Measurements from ENCODE around the gene LYSMD3.

LYSMD3 gene

GRCh38 chr5:90549223-90549622 lies 19.8 kb upstream of the LYSMD3 start:
- TF ChIP-seq, protein P1, sequence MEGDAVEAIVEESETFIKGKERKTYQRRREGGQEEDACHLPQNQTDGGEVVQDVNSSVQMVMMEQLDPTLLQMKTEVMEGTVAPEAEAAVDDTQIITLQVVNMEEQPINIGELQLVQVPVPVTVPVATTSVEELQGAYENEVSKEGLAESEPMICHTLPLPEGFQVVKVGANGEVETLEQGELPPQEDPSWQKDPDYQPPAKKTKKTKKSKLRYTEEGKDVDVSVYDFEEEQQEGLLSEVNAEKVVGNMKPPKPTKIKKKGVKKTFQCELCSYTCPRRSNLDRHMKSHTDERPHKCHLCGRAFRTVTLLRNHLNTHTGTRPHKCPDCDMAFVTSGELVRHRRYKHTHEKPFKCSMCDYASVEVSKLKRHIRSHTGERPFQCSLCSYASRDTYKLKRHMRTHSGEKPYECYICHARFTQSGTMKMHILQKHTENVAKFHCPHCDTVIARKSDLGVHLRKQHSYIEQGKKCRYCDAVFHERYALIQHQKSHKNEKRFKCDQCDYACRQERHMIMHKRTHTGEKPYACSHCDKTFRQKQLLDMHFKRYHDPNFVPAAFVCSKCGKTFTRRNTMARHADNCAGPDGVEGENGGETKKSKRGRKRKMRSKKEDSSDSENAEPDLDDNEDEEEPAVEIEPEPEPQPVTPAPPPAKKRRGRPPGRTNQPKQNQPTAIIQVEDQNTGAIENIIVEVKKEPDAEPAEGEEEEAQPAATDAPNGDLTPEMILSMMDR (IDR thresholded peaks at IDR 0.05; ENCODE audit: low read depth, low read length) = no peak
- DNase-seq (ENCODE audit: low read depth in 2 of 2) = no peak

GRCh38 chr5:90548069-90548593 lies 18.7 kb upstream of the LYSMD3 start:
- no peak for DNase-seq (ENCODE audit: low read depth in 2 of 2)
- TF ChIP-seq, protein P1 (IDR thresholded peaks at IDR 0.05; ENCODE audit: low read depth, low read length) = no peak
- H3K4me3 ChIP-seq (replicated peaks in 1 of 2; ENCODE audit: low read depth in 2 of 2, low read length in 2 of 2) = no peak overlapping the region

More at GRCh38 chr5:90549223-90549622, 19.8 kb upstream of the LYSMD3 start:
- H3K4me3 ChIP-seq (replicated peaks in 1 of 2; ENCODE audit: low read depth in 2 of 2, low read length in 2 of 2) = no peak overlapping the region

GRCh38 chr5:90547072-90547536 lies 17.7 kb upstream of the LYSMD3 start:
- TF ChIP-seq, protein P1 (IDR thresholded peaks at IDR 0.05; ENCODE audit: low read depth, low read length) = no peak
- no peak for DNase-seq (ENCODE audit: low read depth in 2 of 2)
- no peak overlapping the region for H3K4me3 ChIP-seq (replicated peaks in 1 of 2; ENCODE audit: low read depth in 2 of 2, low read length in 2 of 2)

DNA sequence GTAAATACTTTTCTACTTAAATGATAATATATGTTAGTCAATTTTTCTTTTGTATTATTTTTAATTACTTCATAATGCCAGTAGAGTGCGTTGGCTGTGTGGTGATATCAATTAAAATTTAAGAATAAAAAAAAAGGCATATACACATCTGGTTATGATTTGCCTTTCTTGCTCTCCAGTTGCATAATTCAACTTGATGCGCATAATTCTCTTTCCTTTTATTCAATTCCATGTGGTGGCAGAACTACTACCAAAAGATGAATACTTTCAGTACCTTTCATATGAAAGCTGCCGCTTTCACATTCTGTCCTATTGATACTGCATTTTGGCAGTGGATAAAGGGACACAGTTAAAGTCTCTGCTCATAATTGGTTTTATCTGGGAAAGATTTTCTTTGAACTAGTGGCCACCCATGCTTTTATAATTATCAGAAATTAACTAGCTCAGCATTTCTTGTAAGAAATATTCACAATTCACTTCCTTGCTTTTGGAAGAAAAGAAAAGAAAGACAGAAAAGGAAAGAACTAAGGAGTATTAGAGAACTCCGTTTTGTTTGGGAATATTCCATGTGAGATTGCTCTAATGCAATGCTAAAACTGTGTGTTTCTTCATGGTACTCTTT lies 16.9 kb upstream of the LYSMD3 start:
- TF ChIP-seq, protein P1 (IDR thresholded peaks at IDR 0.05; ENCODE audit: low read depth, low read length) = no peak
- no peak for DNase-seq (ENCODE audit: low read depth in 2 of 2)

GRCh38 chr5:90545511-90545910 lies 16.1 kb upstream of the LYSMD3 start:
- TF ChIP-seq, protein P1 (IDR thresholded peaks at IDR 0.05; ENCODE audit: low read depth, low read length) = no peak
- DNase-seq (ENCODE audit: low read depth in 2 of 2) = no peak
- no peak overlapping the region for H3K4me3 ChIP-seq (replicated peaks in 1 of 2; ENCODE audit: low read depth in 2 of 2, low read length in 2 of 2)

More for the DNA sequence above, 16.9 kb upstream of the LYSMD3 start:
- no peak overlapping the region for H3K4me3 ChIP-seq (replicated peaks in 1 of 2; ENCODE audit: low read depth in 2 of 2, low read length in 2 of 2)

DNA sequence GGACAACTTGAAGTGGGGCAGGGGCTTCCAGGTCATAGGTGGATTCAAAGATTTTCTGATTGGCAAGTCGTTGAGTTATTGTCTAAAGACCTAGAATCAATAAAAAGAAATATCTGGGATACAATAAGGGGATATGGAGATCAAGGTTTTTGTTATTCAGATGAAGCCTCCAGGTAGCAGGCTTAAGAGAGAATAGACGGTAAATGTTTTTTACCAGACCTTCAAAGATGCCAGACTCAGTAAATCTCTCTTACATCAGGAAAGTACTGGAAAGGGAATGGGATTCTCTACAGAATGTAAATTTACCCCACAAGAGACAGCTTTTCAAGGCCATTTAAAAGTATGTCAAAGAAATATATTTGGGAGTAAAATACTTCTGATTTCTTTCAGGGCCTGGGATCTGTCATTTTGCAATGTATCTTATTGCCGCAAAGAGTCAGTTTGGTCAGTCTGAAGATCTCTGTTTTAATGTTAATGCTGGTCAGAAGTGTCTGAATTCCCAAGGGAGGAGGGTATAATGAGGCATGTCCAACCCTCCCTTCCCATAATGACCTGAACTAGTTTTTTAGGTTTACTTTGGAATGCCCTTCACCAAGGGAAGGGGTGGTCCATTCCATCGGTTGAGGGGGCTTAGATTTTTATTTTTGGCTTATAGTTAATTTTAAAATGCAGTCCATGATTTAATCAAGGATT lies 13.6 kb upstream of the LYSMD3 start:
- no peak overlapping the region for H3K4me3 ChIP-seq (replicated peaks in 1 of 2; ENCODE audit: low read depth in 2 of 2, low read length in 2 of 2)

More for the DNA sequence above, 13.6 kb upstream of the LYSMD3 start:
- TF ChIP-seq, protein P1 (IDR thresholded peaks at IDR 0.05; ENCODE audit: low read depth, low read length) = no peak
- DNase-seq (ENCODE audit: low read depth in 2 of 2) = no peak

All from cardiac fibroblast (primary cell).